Neural progenitor cell (in vitro differentiated cells): Measurements from ENCODE around the gene CCDC14. TPM values are rescaled to one million over a fixed set of nuclear protein-coding genes. Genes with fewer than 3 reads are reported as not detected.
A peak's percentile ranks its signal among the peaks of the same experiment; 100 is the strongest.

Source experiments
- DNase-seq: peaks from one replicate; pipeline ENCODE4 v3.0.0-alpha.2; 2016; ENCODE audit warnings: low spot score
- H2AFZ ChIP-seq: fragments of 200-600 bp; sonication (generic); replicated peaks from 2 replicates; pipeline ENCODE4 v1.6.1; 2016; ENCODE audit warnings: antibody characterized with exemption
- H3F3A ChIP-seq: fragments of 200-600 bp; sonication (generic); 2 replicates; pipeline ENCODE4 v1.6.1; 2016; ENCODE audit warnings: antibody characterized with exemption, low read depth
- H3K27ac ChIP-seq: fragments of 200-600 bp; sonication (generic); 2 replicates; pipeline ENCODE4 v1.5.1; 2016; ENCODE audit warnings: mild to moderate bottlenecking
- H3K27me3 ChIP-seq: fragments of 200-600 bp; sonication (generic); 2 replicates; pipeline ENCODE4 v1.6.1; 2016; ENCODE audit warnings: mild to moderate bottlenecking, moderate library complexity
- H3K36me3 ChIP-seq: fragments of 200-600 bp; sonication (generic); 2 replicates; pipeline ENCODE4 v1.5.1; 2016
- H3K4me1 ChIP-seq: fragments of 200-600 bp; sonication (generic); 2 replicates; pipeline ENCODE4 v1.6.1; 2016; ENCODE audit warnings: mixed run types
- H3K4me2 ChIP-seq: fragments of 200-600 bp; sonication (generic); 2 replicates; pipeline ENCODE4 v1.6.1; 2016
- H3K4me3 ChIP-seq: fragments of 200-600 bp; sonication (generic); 2 replicates; pipeline ENCODE4 v1.5.1; 2016
- H3K79me2 ChIP-seq: fragments of 200-600 bp; sonication (generic); 2 replicates; pipeline ENCODE4 v1.6.1; 2016; ENCODE audit warnings: low read depth
- H3K9ac ChIP-seq: fragments of 200-600 bp; sonication (generic); 2 replicates; pipeline ENCODE4 v1.6.1; 2016
- H3K9me3 ChIP-seq: fragments of 200-600 bp; sonication (generic); 2 replicates; pipeline ENCODE4 v1.5.1; 2016; ENCODE audit warnings: low read depth
- H4K20me1 ChIP-seq: fragments of 200-600 bp; sonication (generic); 2 replicates; pipeline ENCODE4 v1.6.1; 2016; ENCODE audit warnings: low read depth
- H3K27ac Mint-ChIP-seq: 3 replicates; pipeline ENCODE4 v1.8.0; 2021; ENCODE audit warnings: mixed read lengths
- H3K27me3 Mint-ChIP-seq: 2 replicates; pipeline ENCODE4 v1.8.0; 2022; ENCODE audit warnings: low read depth, mild to moderate bottlenecking, inconsistent platforms, moderate library complexity, mixed read lengths; ENCODE audit not compliant: insufficient read depth
- H3K36me3 Mint-ChIP-seq: 3 replicates; pipeline ENCODE4 v1.8.0; 2021; ENCODE audit warnings: mixed read lengths
- H3K4me1 Mint-ChIP-seq: 3 replicates; pipeline ENCODE4 v1.8.0; 2021; ENCODE audit warnings: mixed read lengths
- H3K4me3 Mint-ChIP-seq: 3 replicates; pipeline ENCODE4 v1.8.0; 2021; ENCODE audit warnings: mild to moderate bottlenecking, moderate library complexity, mixed read lengths
- H3K9me3 Mint-ChIP-seq: 3 replicates; pipeline ENCODE4 v1.8.0; 2020; ENCODE audit warnings: mixed read lengths
- EZH2 ChIP-seq: fragments of 200-600 bp; sonication (generic); IDR thresholded peaks from 2 replicates; pipeline ENCODE4 v1.6.1; 2017; ENCODE audit warnings: antibody characterized with exemption, mild to moderate bottlenecking, moderate library complexity
- EZH2phosphoT487 ChIP-seq: fragments of 200-600 bp; sonication (generic); IDR thresholded peaks from 2 replicates; pipeline ENCODE4 v1.6.1; 2017; ENCODE audit warnings: antibody characterized with exemption
- total RNA-seq: library from RNA; depleted of rRNA; stranded (reverse); fragments of >200 nt; gene quantifications from 2 replicates; pipeline ENCODE4 v1.2.3, GENCODE V29; 2015; ENCODE audit warnings: low replicate concordance
- TF ChIP-seq, protein P1 (sequence below): fragments of 200-600 bp; sonication (generic); IDR thresholded peaks from 2 replicates; pipeline ENCODE4 v1.5.1; 2017; ENCODE audit warnings: antibody characterized with exemption, mild to moderate bottlenecking

Gene CCDC14
- total RNA-seq, 1 donor from 2014 or later = 250 TPM

DNA sequence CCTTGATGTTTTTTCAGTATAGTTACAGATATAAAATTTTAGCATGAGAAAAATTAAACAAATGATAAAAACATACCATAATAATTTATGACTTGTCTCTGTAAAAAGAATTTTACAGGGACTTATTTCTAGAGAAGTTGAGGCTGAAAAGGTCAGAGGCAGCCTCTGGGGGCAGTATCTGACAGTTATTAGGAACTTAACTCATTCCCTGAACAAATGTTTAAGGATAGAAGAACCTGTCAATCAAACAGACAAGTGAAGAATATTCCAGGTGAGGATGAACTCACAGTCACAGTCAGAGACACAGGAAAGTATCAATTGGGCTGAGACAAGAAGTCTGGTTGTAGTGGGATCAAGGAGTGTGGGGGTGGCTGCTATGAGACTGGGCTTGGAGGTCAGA, 84.2 kb downstream of the CCDC14 start:
- Histone ChIP-seq H3K4me1 (peaks cover 35% of the 10 kb centered on the region), H3K27me3 (no peaks in the 10 kb centered on the region), H3K9ac (no peak overlapping the region), H3K79me2 (peaks cover 2% of the 10 kb centered on the region), H3K36me3 (peaks cover 9% of the 10 kb centered on the region), H4K20me1 (no peaks in the 10 kb centered on the region), H3K4me3 (no peak overlapping the region), H3K9me3 (no peaks in the 10 kb centered on the region), H2AFZ (no peak overlapping the region), H3K4me2 (no peak overlapping the region), H3F3A (peaks cover 19% of the 10 kb centered on the region), H3K27ac (no peak overlapping the region)
- TF ChIP-seq, protein P1, sequence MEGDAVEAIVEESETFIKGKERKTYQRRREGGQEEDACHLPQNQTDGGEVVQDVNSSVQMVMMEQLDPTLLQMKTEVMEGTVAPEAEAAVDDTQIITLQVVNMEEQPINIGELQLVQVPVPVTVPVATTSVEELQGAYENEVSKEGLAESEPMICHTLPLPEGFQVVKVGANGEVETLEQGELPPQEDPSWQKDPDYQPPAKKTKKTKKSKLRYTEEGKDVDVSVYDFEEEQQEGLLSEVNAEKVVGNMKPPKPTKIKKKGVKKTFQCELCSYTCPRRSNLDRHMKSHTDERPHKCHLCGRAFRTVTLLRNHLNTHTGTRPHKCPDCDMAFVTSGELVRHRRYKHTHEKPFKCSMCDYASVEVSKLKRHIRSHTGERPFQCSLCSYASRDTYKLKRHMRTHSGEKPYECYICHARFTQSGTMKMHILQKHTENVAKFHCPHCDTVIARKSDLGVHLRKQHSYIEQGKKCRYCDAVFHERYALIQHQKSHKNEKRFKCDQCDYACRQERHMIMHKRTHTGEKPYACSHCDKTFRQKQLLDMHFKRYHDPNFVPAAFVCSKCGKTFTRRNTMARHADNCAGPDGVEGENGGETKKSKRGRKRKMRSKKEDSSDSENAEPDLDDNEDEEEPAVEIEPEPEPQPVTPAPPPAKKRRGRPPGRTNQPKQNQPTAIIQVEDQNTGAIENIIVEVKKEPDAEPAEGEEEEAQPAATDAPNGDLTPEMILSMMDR = peak; percentile 55
- TF ChIP-seq EZH2phosphoT487 = no peak
- no peak for DNase-seq
- H3K27me3 Mint-ChIP-seq = no peaks in the 10 kb centered on the region
- H3K4me3 Mint-ChIP-seq = no peak overlapping the region
- peaks cover 34% of the 10 kb centered on the region for H3K36me3 Mint-ChIP-seq
- H3K4me1 Mint-ChIP-seq = peaks cover 33% of the 10 kb centered on the region
- H3K9me3 Mint-ChIP-seq = peaks cover 12% of the 10 kb centered on the region
- peak overlapping the region; percentile 76 for H3K27ac Mint-ChIP-seq

DNA sequence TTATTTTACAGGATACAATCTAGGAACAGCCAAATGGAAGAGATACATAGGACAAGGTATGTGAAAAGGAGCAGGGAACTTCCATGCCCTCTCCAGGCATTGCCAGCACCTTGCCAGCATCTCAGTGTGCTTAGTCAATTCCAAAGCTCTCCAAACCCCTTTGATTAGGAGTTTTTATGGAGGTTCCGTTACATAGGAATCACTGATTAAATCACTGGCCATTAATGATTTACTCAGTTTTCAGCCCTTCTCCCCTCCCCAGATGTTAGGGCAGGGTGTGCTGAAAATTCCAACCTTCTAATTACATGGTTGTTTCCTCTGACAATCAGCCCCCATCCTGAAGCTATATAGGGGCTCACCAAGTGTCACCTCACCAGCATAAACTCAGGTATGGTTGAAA, 88.4 kb downstream of the CCDC14 start:
- no peak for DNase-seq
- H2AFZ ChIP-seq = no peak overlapping the region
- Mint-ChIP-seq H3K4me1 (peaks cover 28% of the 10 kb centered on the region), H3K27me3 (no peaks in the 10 kb centered on the region), H3K4me3 (no peak overlapping the region), H3K27ac (no peak overlapping the region), H3K36me3 (peaks cover 52% of the 10 kb centered on the region), H3K9me3 (peaks cover 30% of the 10 kb centered on the region)
- H3F3A ChIP-seq = peaks cover 6% of the 10 kb centered on the region
- H3K79me2 ChIP-seq = peaks cover 14% of the 10 kb centered on the region
- no peaks in the 10 kb centered on the region for H3K27me3 ChIP-seq
- peaks cover 33% of the 10 kb centered on the region for H3K4me1 ChIP-seq
- no peak overlapping the region for H3K9ac ChIP-seq
- no peak overlapping the region for H3K4me2 ChIP-seq
- TF ChIP-seq, protein P1 = no peak
- TF ChIP-seq EZH2phosphoT487 (no peak), EZH2 (no peak)
- H3K36me3 ChIP-seq = peaks cover 9% of the 10 kb centered on the region
- H4K20me1 ChIP-seq = no peaks in the 10 kb centered on the region
- no peak overlapping the region for H3K27ac ChIP-seq
- H3K4me3 ChIP-seq = no peak overlapping the region
- no peaks in the 10 kb centered on the region for H3K9me3 ChIP-seq

DNA sequence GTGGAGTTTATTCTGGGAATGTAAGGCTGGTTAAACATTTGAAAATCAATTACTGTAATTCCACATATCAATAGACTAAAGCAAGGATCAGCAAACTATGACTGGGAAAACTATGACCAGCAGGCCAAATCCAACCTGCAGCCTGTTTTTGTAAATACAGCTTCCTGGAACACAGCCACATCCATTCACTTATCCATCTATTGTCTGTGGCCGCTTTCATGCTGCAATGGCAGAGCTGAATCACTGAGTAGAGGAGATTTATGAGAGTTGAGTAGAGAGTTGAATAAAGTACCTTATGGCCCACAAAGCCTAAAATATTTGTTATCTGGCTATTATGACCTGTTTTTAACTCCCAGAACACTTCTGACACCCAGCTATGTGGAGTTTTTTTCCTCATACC, 89.1 kb downstream of the CCDC14 start:
- peak; percentile 44 for DNase-seq
- Histone ChIP-seq H2AFZ (no peak overlapping the region), H3K4me3 (no peak overlapping the region), H4K20me1 (no peaks in the 10 kb centered on the region), H3K36me3 (peaks cover 9% of the 10 kb centered on the region), H3K9me3 (no peaks in the 10 kb centered on the region), H3K79me2 (peaks cover 14% of the 10 kb centered on the region), H3K27ac (no peak overlapping the region), H3F3A (peaks cover 6% of the 10 kb centered on the region), H3K9ac (no peak overlapping the region), H3K4me2 (peak overlapping the region; percentile 20), H3K27me3 (no peaks in the 10 kb centered on the region), H3K4me1 (peaks cover 27% of the 10 kb centered on the region)
- H3K9me3 Mint-ChIP-seq = peaks cover 34% of the 10 kb centered on the region
- no peak overlapping the region for H3K27ac Mint-ChIP-seq
- no peaks in the 10 kb centered on the region for H3K27me3 Mint-ChIP-seq
- peaks cover 52% of the 10 kb centered on the region for H3K36me3 Mint-ChIP-seq
- TF ChIP-seq, protein P1 = no peak
- TF ChIP-seq EZH2 (no peak), EZH2phosphoT487 (no peak)
- H3K4me3 Mint-ChIP-seq = no peak overlapping the region
- H3K4me1 Mint-ChIP-seq = peaks cover 23% of the 10 kb centered on the region
